ENCODE measurements around the gene STPG3.

DNA sequence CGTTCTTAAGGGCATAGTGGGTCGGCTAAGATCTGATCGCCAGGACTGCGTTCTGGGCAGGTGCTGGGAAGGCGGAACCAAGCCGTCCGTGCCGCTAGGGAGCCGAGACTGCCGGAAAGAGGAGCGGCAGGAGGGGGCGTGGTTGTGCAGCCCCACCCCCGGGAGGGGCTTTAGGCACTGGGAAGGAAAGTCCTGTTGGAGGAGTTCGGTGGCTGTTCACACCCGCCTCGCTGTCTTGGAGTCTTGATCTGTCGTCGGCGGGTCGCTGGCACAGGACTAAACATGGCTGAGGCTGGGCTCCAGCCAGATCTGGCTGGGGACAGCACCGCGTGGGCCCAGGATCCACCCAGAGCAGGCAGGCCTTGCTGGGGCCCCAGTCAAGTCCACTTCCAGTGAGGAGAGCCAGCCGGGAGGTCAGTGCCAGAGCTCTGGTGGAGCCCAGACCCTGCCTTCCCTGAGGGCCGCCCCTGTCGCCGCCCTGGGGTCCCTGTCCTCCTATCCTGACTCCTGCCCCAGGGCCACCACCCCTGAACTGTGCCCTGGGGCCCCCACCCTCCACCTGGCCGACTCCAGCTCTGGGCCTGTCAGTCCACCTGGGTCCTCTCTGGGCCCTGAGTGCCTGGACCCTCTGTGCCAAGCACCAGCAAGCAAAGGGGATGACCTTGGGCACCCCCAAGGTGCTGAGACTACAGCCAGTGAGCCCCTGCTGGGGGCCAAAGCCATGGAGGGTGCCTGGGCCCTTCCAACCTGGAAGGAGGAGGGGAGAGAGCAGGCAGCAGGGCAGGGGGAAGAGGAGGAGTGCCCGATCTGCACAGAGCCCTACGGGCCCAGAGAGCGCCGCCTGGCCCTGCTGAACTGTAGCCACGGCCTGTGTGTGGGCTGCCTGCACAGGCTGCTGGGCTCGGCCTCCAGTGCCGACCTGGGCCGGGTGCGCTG lies 33.5 kb upstream of the STPG3 start:
- TF ChIP-seq EP300 (IDR thresholded peaks at IDR 0.05; ENCODE audit: borderline replicate concordance in 1 of 2, low read depth in 2 of 2, low read length in 2 of 2) (no peak), CREB1 (IDR thresholded peaks at IDR 0.05) (no peak), EZH2 (IDR thresholded peaks at IDR 0.05; ENCODE audit: low read depth, low read length, severe bottlenecking) (no peak), EGR1 (IDR thresholded peaks at IDR 0.05; ENCODE audit: borderline replicate concordance, low read depth, low read length) (no peak), CHD1 (IDR thresholded peaks at IDR 0.05; ENCODE audit: low read depth, low read length) (no peak)
- TF ChIP-seq, protein P1, sequence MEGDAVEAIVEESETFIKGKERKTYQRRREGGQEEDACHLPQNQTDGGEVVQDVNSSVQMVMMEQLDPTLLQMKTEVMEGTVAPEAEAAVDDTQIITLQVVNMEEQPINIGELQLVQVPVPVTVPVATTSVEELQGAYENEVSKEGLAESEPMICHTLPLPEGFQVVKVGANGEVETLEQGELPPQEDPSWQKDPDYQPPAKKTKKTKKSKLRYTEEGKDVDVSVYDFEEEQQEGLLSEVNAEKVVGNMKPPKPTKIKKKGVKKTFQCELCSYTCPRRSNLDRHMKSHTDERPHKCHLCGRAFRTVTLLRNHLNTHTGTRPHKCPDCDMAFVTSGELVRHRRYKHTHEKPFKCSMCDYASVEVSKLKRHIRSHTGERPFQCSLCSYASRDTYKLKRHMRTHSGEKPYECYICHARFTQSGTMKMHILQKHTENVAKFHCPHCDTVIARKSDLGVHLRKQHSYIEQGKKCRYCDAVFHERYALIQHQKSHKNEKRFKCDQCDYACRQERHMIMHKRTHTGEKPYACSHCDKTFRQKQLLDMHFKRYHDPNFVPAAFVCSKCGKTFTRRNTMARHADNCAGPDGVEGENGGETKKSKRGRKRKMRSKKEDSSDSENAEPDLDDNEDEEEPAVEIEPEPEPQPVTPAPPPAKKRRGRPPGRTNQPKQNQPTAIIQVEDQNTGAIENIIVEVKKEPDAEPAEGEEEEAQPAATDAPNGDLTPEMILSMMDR (IDR thresholded peaks at IDR 0.05; ENCODE audit: control extremely low read depth in 1 of 3, insufficient read depth in 1 of 3, low read depth in 1 of 3, low read length in 3 of 3) = peak in 1 of 3 experiments; percentile 1; a peak in 1 of 4 replicates
- TF ChIP-seq, protein P2, sequence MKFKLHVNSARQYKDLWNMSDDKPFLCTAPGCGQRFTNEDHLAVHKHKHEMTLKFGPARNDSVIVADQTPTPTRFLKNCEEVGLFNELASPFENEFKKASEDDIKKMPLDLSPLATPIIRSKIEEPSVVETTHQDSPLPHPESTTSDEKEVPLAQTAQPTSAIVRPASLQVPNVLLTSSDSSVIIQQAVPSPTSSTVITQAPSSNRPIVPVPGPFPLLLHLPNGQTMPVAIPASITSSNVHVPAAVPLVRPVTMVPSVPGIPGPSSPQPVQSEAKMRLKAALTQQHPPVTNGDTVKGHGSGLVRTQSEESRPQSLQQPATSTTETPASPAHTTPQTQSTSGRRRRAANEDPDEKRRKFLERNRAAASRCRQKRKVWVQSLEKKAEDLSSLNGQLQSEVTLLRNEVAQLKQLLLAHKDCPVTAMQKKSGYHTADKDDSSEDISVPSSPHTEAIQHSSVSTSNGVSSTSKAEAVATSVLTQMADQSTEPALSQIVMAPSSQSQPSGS (IDR thresholded peaks at IDR 0.05; ENCODE audit: low read length) = no peak

Measured in H1 (cell line).